ENCODE results near the gene TAS2R43. TPM values are rescaled to one million over a fixed set of nuclear protein-coding genes. Genes with fewer than 3 reads are reported as not detected.
"Not testable (repeated sequence)": the region's sequence is repeated elsewhere in the genome, so short reads cannot be mapped to it uniquely, and the experiment has no call there.

Gene TAS2R43
- total RNA-seq, 1 donor from 2014 or later, result 1.5 TPM

DNA sequence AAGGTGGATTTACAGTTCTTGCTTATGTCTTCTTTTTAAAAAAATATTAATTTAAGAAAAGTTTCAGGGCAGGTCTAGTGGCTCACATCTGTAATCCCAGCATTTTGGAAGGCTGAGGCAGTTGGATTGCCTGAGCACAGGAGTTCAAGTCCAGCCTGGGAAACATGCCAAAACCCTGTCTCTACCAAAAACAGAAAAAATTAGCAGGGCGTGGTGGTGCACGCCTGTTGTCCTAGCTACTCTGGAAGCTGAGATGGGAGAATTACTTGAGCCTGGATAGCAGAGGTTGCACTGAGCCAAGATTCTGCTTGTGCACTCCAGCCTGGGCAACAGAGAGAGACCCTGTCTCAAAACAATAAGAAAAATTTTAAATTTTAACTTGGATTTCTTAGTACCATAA is 24.6 kb downstream of the TAS2R43 start:
- no peak for DNase-seq
- H3K27me3 Mint-ChIP-seq (ENCODE audit: unreplicated experiment), result no peaks in the 10 kb centered on the region
- TF ChIP-seq, protein P1, sequence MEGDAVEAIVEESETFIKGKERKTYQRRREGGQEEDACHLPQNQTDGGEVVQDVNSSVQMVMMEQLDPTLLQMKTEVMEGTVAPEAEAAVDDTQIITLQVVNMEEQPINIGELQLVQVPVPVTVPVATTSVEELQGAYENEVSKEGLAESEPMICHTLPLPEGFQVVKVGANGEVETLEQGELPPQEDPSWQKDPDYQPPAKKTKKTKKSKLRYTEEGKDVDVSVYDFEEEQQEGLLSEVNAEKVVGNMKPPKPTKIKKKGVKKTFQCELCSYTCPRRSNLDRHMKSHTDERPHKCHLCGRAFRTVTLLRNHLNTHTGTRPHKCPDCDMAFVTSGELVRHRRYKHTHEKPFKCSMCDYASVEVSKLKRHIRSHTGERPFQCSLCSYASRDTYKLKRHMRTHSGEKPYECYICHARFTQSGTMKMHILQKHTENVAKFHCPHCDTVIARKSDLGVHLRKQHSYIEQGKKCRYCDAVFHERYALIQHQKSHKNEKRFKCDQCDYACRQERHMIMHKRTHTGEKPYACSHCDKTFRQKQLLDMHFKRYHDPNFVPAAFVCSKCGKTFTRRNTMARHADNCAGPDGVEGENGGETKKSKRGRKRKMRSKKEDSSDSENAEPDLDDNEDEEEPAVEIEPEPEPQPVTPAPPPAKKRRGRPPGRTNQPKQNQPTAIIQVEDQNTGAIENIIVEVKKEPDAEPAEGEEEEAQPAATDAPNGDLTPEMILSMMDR (IDR thresholded peaks at IDR 0.05; ENCODE audit: partially characterized antibody, unreplicated experiment), result no peak
- H3K27ac Mint-ChIP-seq (ENCODE audit: unreplicated experiment), result no peak overlapping the region
- no peaks in the 10 kb centered on the region for H3K36me3 Mint-ChIP-seq (ENCODE audit: unreplicated experiment)
- H3K4me1 Mint-ChIP-seq (ENCODE audit: low read depth, unreplicated experiment), result no peaks in the 10 kb centered on the region
- H3K9me3 Mint-ChIP-seq (ENCODE audit: unreplicated experiment), result peaks cover 1% of the 10 kb centered on the region
- no peak overlapping the region for H3K4me3 Mint-ChIP-seq (ENCODE audit: unreplicated experiment)

DNA sequence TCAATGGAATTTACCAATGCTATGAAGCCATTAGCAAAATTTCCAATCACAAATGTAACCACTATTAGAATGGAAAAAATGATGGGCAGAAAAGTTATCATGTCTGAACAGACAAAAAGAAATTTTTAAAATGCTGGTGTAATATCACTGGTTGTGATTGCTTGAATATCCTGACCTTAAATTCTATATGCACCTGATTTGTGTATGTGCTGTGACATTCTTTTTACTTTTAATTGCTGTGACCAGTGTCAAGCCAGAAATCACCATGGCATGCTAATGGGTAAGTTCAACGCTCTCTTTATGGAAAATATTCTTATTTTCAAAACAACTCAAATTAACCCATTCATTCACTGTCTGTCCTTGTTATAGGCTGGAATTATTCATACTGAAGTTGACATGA is 29.9 kb downstream of the TAS2R43 start, which contains the start of gene TAS2R46:
TSS of gene TAS2R46 (minus strand) at position 101 of the 400 bp plus-strand sequence. CDS start at position 101, 0 bp downstream.
- H3K36me3 Mint-ChIP-seq (ENCODE audit: unreplicated experiment); H3K4me1 Mint-ChIP-seq (ENCODE audit: low read depth, unreplicated experiment); H3K27me3 Mint-ChIP-seq (ENCODE audit: unreplicated experiment); H3K9me3 Mint-ChIP-seq (ENCODE audit: unreplicated experiment); H3K27ac Mint-ChIP-seq (ENCODE audit: unreplicated experiment); DNase-seq; H3K4me3 Mint-ChIP-seq (ENCODE audit: unreplicated experiment): not testable (repeated sequence)

DNA sequence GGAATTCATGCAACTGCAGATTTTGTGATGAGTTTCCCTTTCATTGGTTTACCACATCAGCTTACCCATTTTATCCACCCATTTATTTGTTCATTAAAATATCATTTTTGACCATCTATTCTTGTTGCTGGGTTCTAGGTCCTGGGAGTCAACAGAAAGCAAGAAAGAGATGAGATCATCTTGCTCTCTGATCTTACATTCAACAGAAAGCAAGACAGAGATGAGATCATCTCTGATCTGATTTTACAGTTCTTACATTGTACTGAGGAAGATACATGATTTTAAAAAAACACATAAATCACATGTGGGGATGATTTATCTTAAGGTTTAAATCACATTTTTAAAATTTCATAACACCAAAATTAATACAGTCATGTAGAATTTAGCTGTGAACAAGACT is 32.3 kb downstream of the TAS2R43 start:
- no peak overlapping the region for H3K4me3 Mint-ChIP-seq (ENCODE audit: unreplicated experiment)
- H3K27me3 Mint-ChIP-seq (ENCODE audit: unreplicated experiment), result no peaks in the 10 kb centered on the region
- DNase-seq, result no peak
- TF ChIP-seq, protein P1 (IDR thresholded peaks at IDR 0.05; ENCODE audit: partially characterized antibody, unreplicated experiment), result no peak
- H3K4me1 Mint-ChIP-seq (ENCODE audit: low read depth, unreplicated experiment), result peaks cover 8% of the 10 kb centered on the region
- no peak overlapping the region for H3K27ac Mint-ChIP-seq (ENCODE audit: unreplicated experiment)
- no peaks in the 10 kb centered on the region for H3K36me3 Mint-ChIP-seq (ENCODE audit: unreplicated experiment)
- H3K9me3 Mint-ChIP-seq (ENCODE audit: unreplicated experiment), result peaks cover 1% of the 10 kb centered on the region

DNA sequence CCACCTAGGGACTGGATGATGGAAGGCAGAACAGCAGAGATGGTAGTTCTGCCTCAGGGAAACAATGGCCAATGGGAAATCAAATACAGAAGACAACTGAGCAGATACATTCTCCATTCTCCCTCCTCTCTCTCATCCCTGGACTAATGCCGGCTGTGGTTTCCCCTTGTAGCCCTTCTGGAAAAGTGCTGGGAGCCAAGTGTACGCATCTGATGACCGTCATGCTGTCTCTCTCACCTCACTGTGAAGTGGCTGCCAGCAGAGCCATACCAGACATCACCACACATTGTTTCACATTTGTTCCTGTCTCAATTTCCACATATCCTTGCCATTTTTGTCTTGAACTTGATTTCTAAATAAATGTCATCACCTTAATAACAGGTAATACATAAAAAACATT is 33.1 kb downstream of the TAS2R43 start:
- Mint-ChIP-seq H3K36me3 (ENCODE audit: unreplicated experiment) (no peaks in the 10 kb centered on the region), H3K27me3 (ENCODE audit: unreplicated experiment) (no peaks in the 10 kb centered on the region), H3K27ac (ENCODE audit: unreplicated experiment) (peak overlapping the region; percentile 28), H3K4me3 (ENCODE audit: unreplicated experiment) (no peak overlapping the region), H3K4me1 (ENCODE audit: low read depth, unreplicated experiment) (peaks cover 8% of the 10 kb centered on the region), H3K9me3 (ENCODE audit: unreplicated experiment) (peaks cover 1% of the 10 kb centered on the region)
- no peak for DNase-seq
- TF ChIP-seq, protein P1 (IDR thresholded peaks at IDR 0.05; ENCODE audit: partially characterized antibody, unreplicated experiment), result no peak

DNA sequence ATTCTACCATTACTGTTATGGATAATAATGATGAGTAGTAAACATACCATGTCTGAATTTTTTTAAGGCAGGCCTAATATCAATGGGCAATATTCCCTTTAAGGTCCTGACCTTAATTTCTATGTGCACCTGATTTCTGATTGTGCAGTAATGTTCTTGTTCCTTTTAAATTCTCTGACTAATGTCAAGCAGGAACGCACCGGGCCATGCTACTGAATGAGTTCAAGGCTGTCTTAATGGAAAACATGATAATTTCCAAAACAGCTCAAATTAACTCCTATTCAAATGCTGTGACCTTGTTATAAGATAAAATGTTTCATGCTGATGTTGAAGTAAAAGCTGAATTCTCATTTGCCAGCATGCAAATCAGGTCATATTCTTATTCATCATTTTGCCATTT is 36.8 kb downstream of the TAS2R43 start:
- H3K4me3 Mint-ChIP-seq (ENCODE audit: unreplicated experiment), result no peak overlapping the region
- DNase-seq, result no peak
- H3K27ac Mint-ChIP-seq (ENCODE audit: unreplicated experiment), result no peak overlapping the region
- H3K9me3 Mint-ChIP-seq (ENCODE audit: unreplicated experiment), result peaks cover 5% of the 10 kb centered on the region
- H3K36me3 Mint-ChIP-seq (ENCODE audit: unreplicated experiment), result peaks cover 5% of the 10 kb centered on the region
- H3K27me3 Mint-ChIP-seq (ENCODE audit: unreplicated experiment), result no peaks in the 10 kb centered on the region
- H3K4me1 Mint-ChIP-seq (ENCODE audit: low read depth, unreplicated experiment), result peaks cover 8% of the 10 kb centered on the region
- TF ChIP-seq, protein P1 (IDR thresholded peaks at IDR 0.05; ENCODE audit: partially characterized antibody, unreplicated experiment), result no peak

DNA sequence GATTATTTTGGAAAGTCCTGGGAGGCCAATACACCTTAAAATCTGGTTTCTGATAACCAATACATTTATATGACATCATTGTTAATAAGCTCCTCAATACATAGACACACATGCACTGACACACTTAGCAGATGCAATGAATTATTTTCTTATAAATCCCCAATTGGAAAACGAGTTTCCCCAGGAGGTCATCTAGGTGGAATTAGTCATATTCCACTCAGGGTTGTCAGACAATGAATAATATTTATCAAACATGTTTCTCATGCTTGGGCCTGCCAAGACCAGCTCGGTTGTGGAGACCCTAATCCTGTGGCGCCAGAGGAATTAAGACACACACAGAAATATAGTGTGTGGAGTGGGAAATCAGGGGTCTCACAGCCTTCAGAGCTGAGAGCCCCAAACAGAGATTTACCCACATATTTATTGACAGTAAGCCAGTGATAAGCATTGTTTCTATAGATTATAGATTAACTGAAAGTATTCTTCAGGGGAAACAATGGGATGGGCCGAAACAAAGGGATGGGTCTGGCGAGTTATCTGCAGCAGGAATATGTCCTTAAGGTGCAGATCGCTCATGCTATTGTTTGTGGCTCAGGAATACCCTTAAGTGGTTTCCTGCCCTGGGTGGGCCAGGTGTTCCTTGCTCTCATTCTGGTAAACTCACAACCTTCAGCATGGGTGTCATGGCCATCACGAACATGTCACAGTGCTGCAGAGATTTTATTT is 42.1 kb downstream of the TAS2R43 start:
- not testable (repeated sequence) for H3K27ac Mint-ChIP-seq (ENCODE audit: unreplicated experiment); H3K9me3 Mint-ChIP-seq (ENCODE audit: unreplicated experiment); H3K27me3 Mint-ChIP-seq (ENCODE audit: unreplicated experiment); H3K4me3 Mint-ChIP-seq (ENCODE audit: unreplicated experiment); H3K4me1 Mint-ChIP-seq (ENCODE audit: low read depth, unreplicated experiment); DNase-seq; H3K36me3 Mint-ChIP-seq (ENCODE audit: unreplicated experiment)

DNA sequence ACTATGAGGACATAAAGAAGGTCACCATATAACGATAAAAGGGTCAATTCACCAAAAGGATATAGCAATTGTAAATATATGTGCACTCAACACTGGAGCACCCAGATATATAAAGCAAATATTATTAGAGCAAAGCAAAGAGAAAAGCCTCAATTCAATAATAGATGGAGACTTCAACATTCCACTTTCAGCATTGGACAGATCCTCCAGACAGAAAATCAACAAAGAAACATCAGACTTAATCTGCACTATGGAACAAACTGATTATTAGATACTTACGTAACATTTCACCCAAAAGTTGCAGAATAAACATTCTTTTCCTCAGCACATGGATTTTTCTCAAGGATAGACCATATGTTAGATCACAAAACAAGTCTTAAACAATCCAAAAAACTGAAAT is 50.7 kb downstream of the TAS2R43 start:
- not testable (repeated sequence) for H3K27ac Mint-ChIP-seq (ENCODE audit: unreplicated experiment); H3K36me3 Mint-ChIP-seq (ENCODE audit: unreplicated experiment); H3K27me3 Mint-ChIP-seq (ENCODE audit: unreplicated experiment); H3K9me3 Mint-ChIP-seq (ENCODE audit: unreplicated experiment); DNase-seq; H3K4me1 Mint-ChIP-seq (ENCODE audit: low read depth, unreplicated experiment); H3K4me3 Mint-ChIP-seq (ENCODE audit: unreplicated experiment)
